ENCODE data around the gene FPGS.

FPGS gene

GRCh38 chr9:127758843-127759242 is 43.8 kb upstream of the FPGS start:
- H3K4me3 ChIP-seq (ENCODE audit: low read depth, low read length) = no peak overlapping the region
- no peak for DNase-seq (ENCODE audit: low read depth)
- TF ChIP-seq CTCF (IDR thresholded peaks at IDR 0.05; ENCODE audit: insufficient read depth, low read depth, low read length, missing control alignments) = no peak

- H3K4me3 ChIP-seq (ENCODE audit: low read depth, low read length) = no peak overlapping the region
- no peak for DNase-seq (ENCODE audit: low read depth)
- TF ChIP-seq CTCF (IDR thresholded peaks at IDR 0.05; ENCODE audit: insufficient read depth, low read depth, low read length, missing control alignments) = no peak
Measured at GRCh38 chr9:127761061-127761460, 41.6 kb upstream of the FPGS start.

GRCh38 chr9:127761491-127761956 is 41.2 kb upstream of the FPGS start:
- no peak overlapping the region for H3K4me3 ChIP-seq (ENCODE audit: low read depth, low read length)
- no peak for DNase-seq (ENCODE audit: low read depth)
- TF ChIP-seq CTCF (IDR thresholded peaks at IDR 0.05; ENCODE audit: insufficient read depth, low read depth, low read length, missing control alignments) = no peak

GRCh38 chr9:127762111-127762676 is 40.5 kb upstream of the FPGS start:
- no peak for TF ChIP-seq CTCF (IDR thresholded peaks at IDR 0.05; ENCODE audit: insufficient read depth, low read depth, low read length, missing control alignments)
- no peak for DNase-seq (ENCODE audit: low read depth)
- H3K4me3 ChIP-seq (ENCODE audit: low read depth, low read length) = no peak overlapping the region

- H3K4me3 ChIP-seq (ENCODE audit: low read depth, low read length) = no peak overlapping the region
- peak; percentile 42 for TF ChIP-seq CTCF (IDR thresholded peaks at IDR 0.05; ENCODE audit: insufficient read depth, low read depth, low read length, missing control alignments)
- DNase-seq (ENCODE audit: low read depth) = peak; percentile 51
Measured at GRCh38 chr9:127763918-127764384, 38.7 kb upstream of the FPGS start.

GRCh38 chr9:127765418-127765817 is 37.3 kb upstream of the FPGS start:
- no peak for DNase-seq (ENCODE audit: low read depth)
- no peak for TF ChIP-seq CTCF (IDR thresholded peaks at IDR 0.05; ENCODE audit: insufficient read depth, low read depth, low read length, missing control alignments)
- H3K4me3 ChIP-seq (ENCODE audit: low read depth, low read length) = no peak overlapping the region

- H3K4me3 ChIP-seq (ENCODE audit: low read depth, low read length) = no peak overlapping the region
- TF ChIP-seq CTCF (IDR thresholded peaks at IDR 0.05; ENCODE audit: insufficient read depth, low read depth, low read length, missing control alignments) = no peak
- DNase-seq (ENCODE audit: low read depth) = no peak
Measured at GRCh38 chr9:127767410-127767809, 35.3 kb upstream of the FPGS start.

Measured in GM12865 (cell line).